GM19035 (cell line): ENCODE data around the gene ZSCAN10.
"Not testable (repeated sequence)": the region's sequence is repeated elsewhere in the genome, so short reads cannot be mapped to it uniquely, and the experiment has no call there.

Experiments
- ATAC-seq: cut with Tn5 transposase; IDR thresholded peaks from one replicate; pipeline ENCODE4 v1.9.1; 2021; ENCODE audit not compliant: unreplicated experiment

Gene ZSCAN10

DNA sequence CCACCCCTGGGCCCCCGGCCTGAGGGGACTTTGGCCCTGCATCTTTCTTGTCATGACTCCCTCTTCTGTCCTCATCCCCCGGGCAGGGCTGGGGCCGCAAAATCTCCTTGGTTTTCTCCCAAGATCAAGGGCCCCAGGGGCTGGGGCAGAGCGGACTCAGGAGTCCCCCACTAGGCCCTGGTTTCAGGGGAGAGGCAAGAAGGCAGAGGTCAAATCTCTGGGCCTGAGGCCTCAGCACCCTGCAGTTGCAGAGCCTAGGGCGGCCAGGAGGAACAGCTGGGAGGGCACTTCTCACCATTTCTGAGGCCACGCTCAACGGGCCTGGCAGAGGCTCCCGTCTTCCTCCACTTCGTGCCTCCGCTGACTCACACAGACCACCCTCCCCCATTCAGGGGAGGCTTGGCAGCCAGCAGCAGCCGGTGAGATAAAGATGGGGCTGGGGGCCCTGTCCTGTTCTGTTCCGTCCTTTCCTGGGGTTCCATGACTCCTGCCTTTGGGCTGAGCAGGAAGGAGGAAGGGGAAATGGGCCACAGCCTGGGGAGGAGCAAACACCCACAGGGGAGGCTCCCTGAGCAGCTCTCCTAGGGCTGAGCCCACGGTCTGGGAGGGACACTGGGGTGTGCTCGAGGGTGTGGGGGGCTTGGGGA lies 12.4 kb downstream of the ZSCAN10 start:
- ATAC-seq: no peak

DNA sequence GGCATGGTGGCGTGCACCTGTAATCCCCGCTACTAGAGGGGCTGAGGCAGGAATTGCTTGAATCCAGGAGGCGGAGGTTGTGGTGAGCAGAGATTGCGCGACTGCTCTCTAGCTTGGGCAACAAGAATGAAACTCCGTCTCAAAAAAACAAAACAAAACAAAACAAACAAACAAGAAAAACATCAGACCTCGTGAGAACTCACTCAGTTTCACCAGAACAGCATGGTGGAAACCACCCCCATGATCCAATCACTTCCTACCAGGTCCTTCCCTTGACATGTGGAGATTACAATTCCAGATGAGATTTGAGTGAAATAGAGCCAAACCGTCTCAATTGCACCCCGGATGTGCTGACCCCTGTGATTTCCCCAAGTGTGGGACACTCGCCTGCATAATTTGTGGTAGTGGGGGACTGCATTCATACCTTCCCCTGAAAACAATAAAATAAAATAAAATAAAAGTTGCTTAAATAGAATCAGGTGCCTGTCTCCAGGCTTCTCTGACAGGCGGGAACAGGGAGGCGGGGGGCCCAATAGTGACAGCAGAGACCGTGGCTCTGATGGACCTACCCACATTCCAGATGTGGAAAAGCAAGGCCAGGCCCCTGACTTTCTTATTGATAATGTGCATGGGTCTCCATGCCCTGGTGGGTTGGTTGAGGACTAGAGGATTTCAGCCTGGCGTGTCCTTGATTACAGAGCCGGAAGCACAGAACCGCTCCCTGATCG lies 13.1 kb downstream of the ZSCAN10 start:
- ATAC-seq: no peak

DNA sequence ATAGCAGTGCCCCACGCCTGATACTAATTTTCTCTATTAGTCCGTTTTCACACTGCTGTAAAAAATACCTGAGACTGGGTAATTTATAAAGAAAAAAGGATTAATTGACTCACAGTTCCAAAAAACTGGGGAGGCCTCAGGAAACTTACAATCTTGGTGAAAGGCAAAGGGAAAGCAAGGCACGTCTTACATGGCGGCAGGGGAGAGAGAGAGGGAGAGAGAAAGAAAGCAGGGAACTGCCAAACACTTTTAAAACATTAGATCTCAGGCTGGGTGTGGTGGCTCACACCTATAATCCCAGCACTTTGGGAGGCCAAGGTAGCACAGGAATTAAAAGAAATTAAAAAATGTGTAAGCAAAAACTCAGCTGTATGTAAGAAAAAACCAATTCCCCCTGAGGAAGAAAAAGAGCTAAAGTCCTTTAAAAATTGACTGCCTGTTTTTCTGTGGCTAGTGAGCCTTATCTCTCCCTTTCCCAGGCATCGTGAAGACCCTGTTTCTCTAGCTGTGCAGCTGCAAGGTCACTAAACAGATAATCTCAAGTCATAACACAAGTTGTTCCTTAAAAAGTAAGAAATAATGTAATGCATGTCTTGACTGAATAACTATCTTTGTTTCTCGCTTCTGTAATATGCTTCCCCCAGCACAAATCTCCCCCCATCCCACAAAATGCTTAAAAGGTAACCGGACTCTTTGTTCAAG lies 14.0 kb downstream of the ZSCAN10 start:
- ATAC-seq: no peak

DNA sequence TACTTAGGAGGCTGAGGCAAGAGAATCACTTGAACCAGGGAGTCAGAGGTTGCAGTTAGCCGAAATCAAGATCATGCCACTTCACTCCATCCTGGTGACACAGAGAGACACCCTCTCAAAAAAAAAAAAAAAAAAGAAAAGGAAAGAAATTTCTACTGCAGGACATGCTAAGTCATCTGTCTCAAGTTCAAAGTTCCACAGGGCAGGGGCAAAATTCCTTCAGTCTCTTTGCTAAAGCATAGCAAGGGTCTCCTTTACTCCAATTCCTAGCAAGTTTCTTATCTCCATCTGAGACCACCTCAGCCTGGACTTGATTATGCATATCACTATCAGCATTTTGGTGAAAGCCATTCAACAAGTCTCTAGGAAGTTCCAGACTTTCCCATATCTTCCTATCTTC lies 14.6 kb downstream of the ZSCAN10 start:
- no peak for ATAC-seq

DNA sequence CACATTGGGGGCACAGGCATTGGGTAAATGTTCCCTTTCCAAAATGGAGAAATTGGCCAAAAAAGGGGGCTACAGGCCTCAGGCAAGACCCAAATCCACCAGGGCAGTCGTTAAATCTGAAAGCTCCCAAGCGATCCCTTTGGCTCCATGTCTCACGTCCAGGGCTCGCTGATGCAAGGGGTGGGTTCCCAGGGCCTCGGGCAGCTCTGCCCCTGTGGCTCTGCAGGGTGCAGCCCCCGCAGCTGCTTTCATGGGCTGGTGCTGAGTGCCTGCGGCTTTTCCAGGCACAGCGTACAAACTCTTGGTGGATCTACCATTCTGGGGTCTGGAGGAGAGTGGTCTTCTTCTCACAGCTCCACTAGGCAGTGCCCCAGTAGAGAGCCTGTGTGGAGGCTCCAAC lies 15.7 kb downstream of the ZSCAN10 start:
- not testable (repeated sequence) for ATAC-seq

DNA sequence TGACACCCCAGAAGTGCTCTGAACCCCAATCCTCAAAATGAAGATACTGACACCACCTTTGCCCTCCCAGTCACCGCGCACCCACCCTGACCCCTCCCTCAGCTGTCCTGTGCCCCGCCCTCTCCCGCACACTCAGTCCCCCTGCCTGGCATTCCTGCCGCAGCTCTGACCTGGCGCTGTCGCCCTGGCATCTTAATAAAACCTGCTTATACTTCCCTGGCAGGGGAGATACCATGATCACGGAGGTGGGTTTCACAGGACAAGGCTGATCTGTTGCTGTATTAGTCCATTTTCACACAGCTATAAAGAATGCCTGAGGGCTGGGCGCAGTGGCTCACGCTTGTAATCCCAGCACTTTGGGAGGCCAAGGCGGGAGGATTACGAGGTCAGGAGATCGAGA lies 17.1 kb downstream of the ZSCAN10 start:
- not testable (repeated sequence) for ATAC-seq

DNA sequence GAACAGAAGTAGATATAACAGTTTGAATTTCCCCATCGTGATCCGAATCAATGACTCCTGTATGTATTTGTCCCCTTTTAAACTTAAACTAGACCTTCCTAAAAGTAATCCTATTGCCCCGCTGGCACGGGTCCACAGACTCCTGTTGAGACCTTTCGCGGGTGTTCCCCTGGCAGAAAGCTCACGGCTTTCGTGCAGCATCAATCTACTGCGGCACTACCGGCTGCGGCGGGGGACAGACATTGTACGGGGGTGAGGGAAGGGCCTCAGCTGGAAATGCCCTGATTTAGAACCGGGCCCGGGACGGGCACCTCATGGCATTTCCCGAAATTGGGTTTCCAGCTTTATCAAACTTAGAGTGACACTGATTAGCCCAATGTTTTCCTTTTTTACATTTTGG lies 19.1 kb downstream of the ZSCAN10 start:
- no peak for ATAC-seq

DNA sequence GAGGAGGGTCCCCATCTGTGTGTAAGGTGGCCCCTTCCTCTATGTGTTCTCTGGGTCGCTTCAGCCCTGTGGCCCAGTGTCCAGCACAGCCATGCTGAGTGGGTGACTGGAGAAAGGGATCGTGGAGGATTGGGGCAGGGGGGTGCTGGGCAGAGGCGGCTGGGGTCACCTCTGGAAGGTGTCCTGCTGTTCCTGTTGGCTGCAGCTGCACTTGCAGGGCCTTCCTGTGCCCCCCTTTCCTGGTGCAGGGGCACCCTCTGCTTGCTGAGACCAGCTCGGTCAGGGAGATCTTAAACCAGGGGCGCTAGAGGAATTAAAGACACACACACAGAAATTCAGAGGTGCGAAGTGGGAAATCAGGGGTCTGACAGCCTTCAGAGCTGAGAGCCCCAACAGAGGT lies 22.5 kb downstream of the ZSCAN10 start:
- no peak for ATAC-seq

DNA sequence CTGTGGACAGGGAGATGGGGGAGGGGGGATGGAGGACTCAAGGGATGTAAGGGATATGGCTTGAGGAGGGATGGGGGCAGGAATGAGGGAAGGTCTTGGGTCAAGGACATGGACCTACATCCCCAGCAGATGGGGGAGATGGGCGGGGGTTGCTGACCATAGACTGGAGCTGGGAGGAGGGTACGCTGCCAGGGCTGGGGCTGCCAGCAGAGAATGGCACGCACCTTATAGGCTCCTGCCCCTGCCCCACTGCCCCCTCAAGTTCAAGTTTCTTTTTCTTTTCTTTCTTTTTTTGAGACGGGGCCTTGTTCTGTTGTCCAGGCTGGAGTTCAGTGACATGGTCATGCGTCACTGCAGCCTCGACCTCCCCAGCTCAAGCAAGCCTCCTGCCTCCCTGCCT lies 23.1 kb downstream of the ZSCAN10 start:
- not testable (repeated sequence) for ATAC-seq

DNA sequence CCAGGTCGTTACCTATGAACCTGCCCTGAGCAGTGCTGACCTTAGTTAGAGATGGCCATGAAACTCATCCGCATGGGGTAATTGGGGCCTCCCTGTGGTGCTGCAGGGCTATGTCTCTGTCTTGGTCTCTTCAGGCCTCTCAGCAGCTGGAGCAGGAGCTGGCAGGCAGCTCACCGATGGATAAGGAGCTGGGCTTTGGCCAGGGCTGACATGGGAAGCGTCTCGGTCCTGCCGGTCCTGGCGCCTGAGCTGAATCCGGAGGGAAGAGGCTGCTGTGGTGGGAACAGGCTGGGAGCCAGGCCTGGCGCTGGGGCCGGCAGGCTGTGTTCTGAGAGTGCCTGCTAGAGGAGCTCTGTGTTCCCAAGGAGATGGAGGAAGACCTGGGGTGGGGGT lies 23.6 kb downstream of the ZSCAN10 start:
- ATAC-seq: peak; percentile 12

DNA sequence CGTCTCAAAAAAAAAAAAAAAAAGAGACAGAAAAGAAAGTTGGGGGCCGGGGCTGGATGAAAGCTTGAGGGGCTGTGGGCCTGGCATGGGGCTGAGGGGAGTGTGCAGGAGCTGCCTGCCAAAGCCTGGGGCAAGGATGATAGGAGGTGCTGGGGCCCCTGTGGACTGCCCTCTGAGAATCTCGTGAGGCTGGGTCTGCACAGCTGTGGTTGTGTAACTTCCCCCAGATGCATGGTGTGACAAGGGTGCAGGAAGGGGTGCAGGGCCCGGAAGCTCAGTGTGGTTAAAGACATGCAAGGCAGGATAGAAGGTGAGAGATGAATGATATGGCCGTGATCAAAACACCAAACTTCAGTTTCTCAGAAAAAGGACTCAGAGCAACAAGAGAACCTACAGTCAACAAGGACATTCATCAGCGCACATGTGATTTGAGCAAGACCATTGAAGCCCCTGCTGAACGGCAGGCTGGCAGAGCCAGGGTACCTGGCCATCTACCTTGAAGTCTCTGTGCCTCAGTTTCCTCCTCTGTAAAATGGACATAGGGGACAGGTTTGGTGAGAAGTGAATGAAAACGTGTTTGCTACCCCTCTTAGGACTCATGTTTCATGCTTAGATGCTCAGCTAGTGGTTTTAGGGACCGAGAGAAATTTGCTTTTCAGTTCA lies 24.1 kb downstream of the ZSCAN10 start:
- ATAC-seq: peak; percentile 75

DNA sequence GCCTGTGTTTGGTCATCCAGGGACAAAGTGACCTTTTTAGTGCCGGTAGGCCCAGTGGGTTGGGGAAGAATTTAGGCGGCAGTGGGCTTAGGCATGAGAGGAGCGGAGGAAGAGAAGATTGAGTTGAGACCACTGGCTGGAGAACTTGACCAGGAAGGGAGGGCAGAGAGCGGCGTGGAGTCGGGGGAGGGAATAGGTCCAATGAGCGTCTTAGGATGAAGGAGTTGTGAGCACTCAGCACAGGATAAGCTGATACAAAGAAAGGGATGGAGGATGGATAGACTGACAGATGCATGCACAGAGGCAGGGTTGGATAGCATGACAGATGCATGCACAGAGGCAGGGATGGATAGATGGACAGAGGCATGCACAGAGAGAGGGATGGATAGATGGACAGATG lies 25.6 kb downstream of the ZSCAN10 start:
- ATAC-seq: no peak

DNA sequence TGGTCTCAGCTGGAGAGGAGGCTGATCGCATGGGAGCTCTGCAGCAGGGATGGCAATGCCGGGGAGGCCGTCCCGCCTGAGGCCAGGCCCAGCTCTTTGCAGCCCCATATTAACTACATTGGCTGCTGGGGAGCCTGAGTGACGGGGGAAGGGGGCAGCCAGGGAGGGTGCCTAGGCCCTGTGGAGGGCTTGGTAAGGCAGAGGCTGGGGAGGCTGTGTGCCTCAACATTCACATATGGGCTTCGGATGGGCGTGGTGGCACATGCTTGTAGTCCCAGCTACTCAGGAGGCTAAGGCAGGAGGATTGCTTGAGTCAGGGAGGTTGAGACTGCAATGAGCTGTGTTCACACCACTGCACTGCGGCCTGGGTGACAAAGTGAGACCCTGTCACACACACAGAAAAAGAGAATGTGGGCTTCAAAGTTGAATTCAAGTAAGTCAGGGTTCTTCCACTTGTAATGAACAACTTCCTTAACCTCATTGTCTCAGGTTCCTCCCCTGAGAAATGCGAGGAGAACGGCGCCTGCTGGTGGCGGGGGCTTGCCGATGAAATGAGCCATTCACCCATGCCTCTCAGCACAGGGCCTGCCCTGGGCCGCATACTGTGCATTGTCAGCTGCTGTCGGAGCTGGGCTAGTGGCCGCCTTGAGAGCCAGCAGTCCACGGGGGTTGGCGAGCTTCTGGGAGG lies 26.4 kb downstream of the ZSCAN10 start:
- ATAC-seq: not testable (repeated sequence)

DNA sequence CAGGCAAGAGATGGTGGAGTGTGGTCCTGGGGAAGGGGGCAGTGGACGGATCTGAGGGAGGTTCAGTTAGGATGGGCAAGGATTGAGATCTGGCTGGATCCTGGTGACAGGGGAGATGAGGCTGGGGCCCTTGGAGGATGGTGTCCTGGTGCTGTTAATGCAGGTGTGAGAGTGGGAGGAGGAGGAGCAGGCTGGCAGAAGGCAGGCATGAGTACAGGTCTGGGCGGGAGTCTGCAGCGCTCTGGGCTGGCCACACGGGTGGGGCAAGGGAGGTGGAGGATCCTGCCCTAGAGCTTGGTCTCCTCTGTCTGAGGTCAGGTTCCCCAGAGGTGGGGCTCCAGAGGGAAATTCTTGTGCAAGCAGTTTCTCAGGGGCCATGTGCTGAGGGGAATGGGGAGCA lies 26.9 kb downstream of the ZSCAN10 start:
- ATAC-seq: not testable (repeated sequence)

DNA sequence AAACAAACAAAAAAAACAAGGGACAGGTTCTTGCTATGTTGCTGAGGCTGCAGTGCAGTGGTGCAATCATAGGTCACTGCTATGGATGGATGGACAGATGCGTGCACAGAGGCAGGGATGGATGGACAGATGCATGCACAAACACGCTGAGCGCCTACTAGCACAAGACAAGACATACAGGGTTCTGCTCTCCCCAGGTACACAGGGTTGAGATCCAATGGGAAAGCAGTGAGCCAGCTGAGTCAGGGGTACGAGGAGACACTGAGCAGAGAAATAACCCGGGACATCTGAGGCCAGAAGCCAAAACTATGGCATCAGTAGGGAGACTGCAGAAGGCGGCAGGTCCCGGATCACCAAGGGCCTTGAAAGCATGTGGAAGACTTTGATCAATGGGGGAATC lies 27.4 kb downstream of the ZSCAN10 start:
- no peak for ATAC-seq

DNA sequence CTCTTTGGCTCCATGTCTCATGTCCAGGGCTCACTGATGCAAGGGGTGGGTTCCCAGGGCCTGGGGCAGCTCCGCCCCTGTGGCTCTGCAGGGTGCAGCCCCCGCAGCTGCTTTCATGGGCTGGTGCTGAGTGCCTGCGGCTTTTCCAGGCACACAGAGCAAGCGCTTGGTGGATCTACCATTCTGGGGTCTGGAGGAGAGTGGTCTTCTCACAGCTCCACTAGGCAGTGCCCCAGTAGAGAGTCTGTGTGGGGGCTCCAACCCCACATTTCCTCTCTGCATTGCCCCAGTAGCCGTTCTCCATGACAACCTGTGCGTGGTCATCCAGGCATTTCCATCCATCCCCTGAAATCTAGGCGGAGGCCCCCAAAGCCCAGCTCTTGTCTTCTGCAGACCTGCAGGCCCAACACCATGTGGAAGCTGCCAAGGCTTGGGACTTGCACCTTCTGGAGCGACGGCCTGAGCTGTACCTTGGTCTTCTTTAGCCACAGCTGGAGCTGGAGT lies 28.4 kb downstream of the ZSCAN10 start:
- no peak for ATAC-seq

DNA sequence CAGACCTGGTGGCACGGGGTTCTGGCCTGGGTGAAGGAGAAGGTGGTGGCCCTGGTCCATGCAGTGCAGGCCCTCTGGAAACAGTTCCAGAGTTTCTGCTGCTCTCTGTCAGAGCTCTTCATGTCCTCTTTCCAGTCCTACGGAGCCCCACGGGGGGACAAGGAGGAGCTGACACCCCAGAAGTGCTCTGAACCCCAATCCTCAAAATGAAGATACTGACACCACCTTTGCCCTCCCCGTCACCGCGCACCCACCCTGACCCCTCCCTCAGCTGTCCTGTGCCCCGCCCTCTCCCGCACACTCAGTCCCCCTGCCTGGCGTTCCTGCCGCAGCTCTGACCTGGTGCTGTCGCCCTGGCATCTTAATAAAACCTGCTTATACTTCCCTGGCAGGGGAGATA lies 29.9 kb downstream of the ZSCAN10 start:
- ATAC-seq: not testable (repeated sequence)

DNA sequence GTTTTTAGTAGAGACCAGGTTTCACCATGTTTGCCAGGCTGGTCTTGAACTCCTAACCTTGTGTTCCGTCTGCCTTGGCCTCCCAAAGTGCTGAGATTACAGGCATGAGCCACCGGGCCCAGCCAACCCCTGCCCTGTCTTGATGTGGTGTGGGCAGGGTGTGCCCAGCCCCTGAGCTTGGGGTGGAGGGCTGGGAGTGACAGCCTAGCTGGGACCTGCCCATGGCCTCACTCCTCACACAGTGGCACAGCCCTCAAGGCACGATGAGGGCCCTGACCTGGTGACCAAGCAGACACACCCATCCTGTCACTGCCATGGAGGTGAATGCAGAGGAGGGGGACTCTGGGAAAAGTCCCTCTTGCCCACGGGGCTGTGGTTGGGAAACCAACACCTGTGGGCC lies 30.6 kb downstream of the ZSCAN10 start:
- ATAC-seq: no peak

DNA sequence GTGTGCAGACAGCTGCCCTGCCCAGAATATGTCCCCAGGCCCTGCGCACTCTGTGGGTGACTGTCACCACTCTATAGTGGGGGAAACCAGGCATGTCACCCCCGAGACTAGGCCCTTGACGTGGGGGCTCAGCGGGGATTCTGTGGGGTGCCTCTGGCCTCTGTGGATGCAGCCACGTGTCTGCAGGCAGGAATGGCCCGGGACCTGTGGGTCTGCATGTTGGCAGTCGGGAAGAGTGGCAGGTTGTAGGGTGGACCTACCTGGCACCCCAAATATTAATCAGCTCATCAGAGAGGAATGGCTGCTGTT lies 32.7 kb downstream of the ZSCAN10 start:
- ATAC-seq: no peak

DNA sequence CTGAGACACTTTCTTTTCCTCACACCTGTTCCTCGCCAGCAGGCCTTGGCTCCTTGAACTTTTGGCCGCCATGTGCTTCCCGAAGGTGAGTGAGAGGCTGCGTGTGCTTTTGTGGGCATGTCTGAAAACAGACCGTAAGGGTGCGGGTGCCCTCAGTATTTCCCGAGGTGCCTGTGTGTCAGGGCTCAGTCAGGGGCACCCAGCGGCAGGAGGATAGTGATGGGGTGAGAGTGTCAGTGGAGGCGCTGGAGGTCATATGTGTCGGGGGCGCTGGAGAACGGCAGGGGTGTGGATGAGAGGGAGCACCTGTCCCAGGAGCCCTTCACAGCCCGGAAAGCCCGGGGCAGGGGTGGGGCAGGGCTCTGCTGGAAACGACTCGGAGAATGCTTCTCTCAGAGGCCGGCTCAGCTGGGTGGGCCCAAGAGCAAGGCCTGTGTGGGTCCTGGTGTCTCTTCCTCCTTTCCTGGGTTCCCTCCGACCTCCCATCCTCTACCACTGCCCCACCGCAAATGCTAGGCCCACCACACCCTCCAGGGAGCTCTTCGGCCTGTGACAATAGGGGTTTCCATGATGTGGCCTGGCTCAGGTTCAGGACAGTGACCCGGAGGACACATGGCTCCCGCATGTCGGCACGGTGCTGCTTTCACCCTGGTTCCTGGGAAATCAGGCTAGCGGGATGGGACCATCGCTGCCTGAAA lies 33.2 kb downstream of the ZSCAN10 start:
- no peak for ATAC-seq
